ENCODE results near the gene SNX20.

The SNX20 gene

GRCh38 chr16:50688867-50689266 lies 7.8 kb upstream of the SNX20 start:
- H3K9ac ChIP-seq (ENCODE audit: low read depth, low read length), result no peak overlapping the region
- no peaks in the 10 kb centered on the region for H3K4me1 ChIP-seq (ENCODE audit: control insufficient read depth, insufficient read depth, low read length)
- H3K4me3 ChIP-seq (ENCODE audit: low read depth, low read length), result no peak overlapping the region
- no peaks in the 10 kb centered on the region for H3K9me3 ChIP-seq (ENCODE audit: control insufficient read depth, insufficient read depth, low read length)
- peaks cover 11% of the 10 kb centered on the region for H3K27me3 ChIP-seq (ENCODE audit: control insufficient read depth, insufficient read depth, low read length)
- H3K36me3 ChIP-seq (ENCODE audit: control insufficient read depth, insufficient read depth, low read length), result no peaks in the 10 kb centered on the region

- Histone ChIP-seq H3K36me3 (ENCODE audit: control insufficient read depth, insufficient read depth, low read length) (no peaks in the 10 kb centered on the region), H3K27me3 (ENCODE audit: control insufficient read depth, insufficient read depth, low read length) (peaks cover 7% of the 10 kb centered on the region)
Observed at GRCh38 chr16:50688083-50688482, 7.0 kb upstream of the SNX20 start.

GRCh38 chr16:50685462-50686063 lies 4.5 kb upstream of the SNX20 start:
- no peaks in the 10 kb centered on the region for H3K36me3 ChIP-seq (ENCODE audit: control insufficient read depth, insufficient read depth, low read length)
- H3K9ac ChIP-seq (ENCODE audit: low read depth, low read length), result no peak overlapping the region
- no peaks in the 10 kb centered on the region for H3K27me3 ChIP-seq (ENCODE audit: control insufficient read depth, insufficient read depth, low read length)
- H3K4me1 ChIP-seq (ENCODE audit: control insufficient read depth, insufficient read depth, low read length), result no peaks in the 10 kb centered on the region
- H3K4me3 ChIP-seq (ENCODE audit: low read depth, low read length), result no peak overlapping the region
- no peaks in the 10 kb centered on the region for H3K9me3 ChIP-seq (ENCODE audit: control insufficient read depth, insufficient read depth, low read length)

More at GRCh38 chr16:50688083-50688482, 7.0 kb upstream of the SNX20 start:
- Histone ChIP-seq H3K9me3 (ENCODE audit: control insufficient read depth, insufficient read depth, low read length) (no peaks in the 10 kb centered on the region), H3K9ac (ENCODE audit: low read depth, low read length) (no peak overlapping the region), H3K4me1 (ENCODE audit: control insufficient read depth, insufficient read depth, low read length) (no peaks in the 10 kb centered on the region), H3K4me3 (ENCODE audit: low read depth, low read length) (no peak overlapping the region)

- no peaks in the 10 kb centered on the region for H3K27me3 ChIP-seq (ENCODE audit: control insufficient read depth, insufficient read depth, low read length)
- no peaks in the 10 kb centered on the region for H3K36me3 ChIP-seq (ENCODE audit: control insufficient read depth, insufficient read depth, low read length)
- no peaks in the 10 kb centered on the region for H3K9me3 ChIP-seq (ENCODE audit: control insufficient read depth, insufficient read depth, low read length)
- no peak overlapping the region for H3K9ac ChIP-seq (ENCODE audit: low read depth, low read length)
- no peak overlapping the region for H3K4me3 ChIP-seq (ENCODE audit: low read depth, low read length)
- H3K4me1 ChIP-seq (ENCODE audit: control insufficient read depth, insufficient read depth, low read length), result no peaks in the 10 kb centered on the region
Observed at GRCh38 chr16:50684823-50685461, 3.8 kb upstream of the SNX20 start.

DNA sequence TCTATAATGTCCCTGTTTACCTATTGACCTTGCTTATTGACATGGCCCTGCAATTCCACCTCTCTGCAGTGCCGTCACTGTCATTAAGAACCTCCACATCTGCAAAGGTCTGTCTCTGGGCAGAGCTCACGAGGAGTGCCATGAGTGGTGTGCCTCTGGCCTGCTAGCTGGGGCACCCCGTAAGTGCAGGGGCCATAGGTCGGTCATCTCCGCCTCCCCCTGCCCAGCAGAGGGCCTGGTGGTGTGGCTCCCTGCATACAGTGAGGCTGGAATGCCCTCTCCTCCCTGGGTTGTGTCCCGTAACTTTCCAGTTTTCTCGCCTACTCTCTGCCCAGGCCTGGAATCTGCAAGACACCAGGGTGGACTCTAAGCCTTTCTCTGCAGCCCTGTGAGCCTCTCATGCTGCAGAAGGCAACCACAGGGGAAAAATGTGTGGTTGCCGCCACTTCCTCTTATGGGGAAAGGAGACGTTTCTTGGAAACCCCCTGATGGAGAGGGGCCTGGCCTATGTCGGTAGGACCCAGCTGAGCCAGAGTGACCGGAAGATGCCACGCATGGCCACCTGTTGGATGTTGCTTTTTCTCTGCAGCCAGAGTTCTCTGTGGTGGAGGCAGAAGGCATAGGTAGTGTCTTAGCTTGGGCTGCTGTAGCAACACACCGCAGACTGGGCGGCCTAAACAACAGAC lies 2.7 kb upstream of the SNX20 start:
- Histone ChIP-seq H3K4me3 (ENCODE audit: low read depth, low read length) (no peak overlapping the region), H3K4me1 (ENCODE audit: control insufficient read depth, insufficient read depth, low read length) (no peaks in the 10 kb centered on the region), H3K27me3 (ENCODE audit: control insufficient read depth, insufficient read depth, low read length) (no peaks in the 10 kb centered on the region), H3K36me3 (ENCODE audit: control insufficient read depth, insufficient read depth, low read length) (no peaks in the 10 kb centered on the region), H3K9me3 (ENCODE audit: control insufficient read depth, insufficient read depth, low read length) (no peaks in the 10 kb centered on the region), H3K9ac (ENCODE audit: low read depth, low read length) (no peak overlapping the region)

- H3K9ac ChIP-seq (ENCODE audit: low read depth, low read length), result no peak overlapping the region
- H3K4me1 ChIP-seq (ENCODE audit: control insufficient read depth, insufficient read depth, low read length), result no peaks in the 10 kb centered on the region
- no peaks in the 10 kb centered on the region for H3K36me3 ChIP-seq (ENCODE audit: control insufficient read depth, insufficient read depth, low read length)
- H3K27me3 ChIP-seq (ENCODE audit: control insufficient read depth, insufficient read depth, low read length), result no peaks in the 10 kb centered on the region
- H3K4me3 ChIP-seq (ENCODE audit: low read depth, low read length), result no peak overlapping the region
- no peaks in the 10 kb centered on the region for H3K9me3 ChIP-seq (ENCODE audit: control insufficient read depth, insufficient read depth, low read length)
Observed at GRCh38 chr16:50680556-50680893, 587 bp downstream of the SNX20 start.

GRCh38 chr16:50679676-50680555 lies 1.2 kb downstream of the SNX20 start:
- no peaks in the 10 kb centered on the region for H3K36me3 ChIP-seq (ENCODE audit: control insufficient read depth, insufficient read depth, low read length)
- H3K27me3 ChIP-seq (ENCODE audit: control insufficient read depth, insufficient read depth, low read length), result no peaks in the 10 kb centered on the region
- no peaks in the 10 kb centered on the region for H3K4me1 ChIP-seq (ENCODE audit: control insufficient read depth, insufficient read depth, low read length)
- no peak overlapping the region for H3K9ac ChIP-seq (ENCODE audit: low read depth, low read length)
- no peaks in the 10 kb centered on the region for H3K9me3 ChIP-seq (ENCODE audit: control insufficient read depth, insufficient read depth, low read length)
- no peak overlapping the region for H3K4me3 ChIP-seq (ENCODE audit: low read depth, low read length)

- no peak overlapping the region for H3K9ac ChIP-seq (ENCODE audit: low read depth, low read length)
- H3K36me3 ChIP-seq (ENCODE audit: control insufficient read depth, insufficient read depth, low read length), result no peaks in the 10 kb centered on the region
- no peaks in the 10 kb centered on the region for H3K27me3 ChIP-seq (ENCODE audit: control insufficient read depth, insufficient read depth, low read length)
- no peaks in the 10 kb centered on the region for H3K9me3 ChIP-seq (ENCODE audit: control insufficient read depth, insufficient read depth, low read length)
- no peaks in the 10 kb centered on the region for H3K4me1 ChIP-seq (ENCODE audit: control insufficient read depth, insufficient read depth, low read length)
- no peak overlapping the region for H3K4me3 ChIP-seq (ENCODE audit: low read depth, low read length)
Observed at GRCh38 chr16:50679266-50679665, 1.8 kb downstream of the SNX20 start.

- Histone ChIP-seq H3K4me3 (ENCODE audit: low read depth, low read length) (no peak overlapping the region), H3K36me3 (ENCODE audit: control insufficient read depth, insufficient read depth, low read length) (no peaks in the 10 kb centered on the region), H3K27me3 (ENCODE audit: control insufficient read depth, insufficient read depth, low read length) (no peaks in the 10 kb centered on the region), H3K4me1 (ENCODE audit: control insufficient read depth, insufficient read depth, low read length) (no peaks in the 10 kb centered on the region), H3K9ac (ENCODE audit: low read depth, low read length) (no peak overlapping the region), H3K9me3 (ENCODE audit: control insufficient read depth, insufficient read depth, low read length) (no peaks in the 10 kb centered on the region)
Observed at GRCh38 chr16:50678531-50678930, 2.6 kb downstream of the SNX20 start.

GRCh38 chr16:50677351-50677750 lies 3.8 kb downstream of the SNX20 start:
- H3K27me3 ChIP-seq (ENCODE audit: control insufficient read depth, insufficient read depth, low read length), result no peaks in the 10 kb centered on the region
- no peak overlapping the region for H3K4me3 ChIP-seq (ENCODE audit: low read depth, low read length)
- H3K36me3 ChIP-seq (ENCODE audit: control insufficient read depth, insufficient read depth, low read length), result no peaks in the 10 kb centered on the region
- H3K4me1 ChIP-seq (ENCODE audit: control insufficient read depth, insufficient read depth, low read length), result no peaks in the 10 kb centered on the region
- H3K9ac ChIP-seq (ENCODE audit: low read depth, low read length), result no peak overlapping the region
- H3K9me3 ChIP-seq (ENCODE audit: control insufficient read depth, insufficient read depth, low read length), result peaks cover 3% of the 10 kb centered on the region

- Histone ChIP-seq H3K4me1 (ENCODE audit: control insufficient read depth, insufficient read depth, low read length) (no peaks in the 10 kb centered on the region), H3K9me3 (ENCODE audit: control insufficient read depth, insufficient read depth, low read length) (peaks cover 9% of the 10 kb centered on the region), H3K9ac (ENCODE audit: low read depth, low read length) (no peak overlapping the region), H3K4me3 (ENCODE audit: low read depth, low read length) (no peak overlapping the region), H3K36me3 (ENCODE audit: control insufficient read depth, insufficient read depth, low read length) (no peaks in the 10 kb centered on the region), H3K27me3 (ENCODE audit: control insufficient read depth, insufficient read depth, low read length) (no peaks in the 10 kb centered on the region)
Observed at GRCh38 chr16:50676684-50677225, 4.4 kb downstream of the SNX20 start.

All from iPS-15b (cell line).